CD4-positive, alpha-beta memory T cell (primary cell): ENCODE results near the gene IL22. TPM values are rescaled to one million over a fixed set of nuclear protein-coding genes. Genes with fewer than 3 reads are reported as not detected.
A peak's percentile ranks its signal among the peaks of the same experiment; 100 is the strongest.

Experiments
- CTCF ChIA-PET: fragments of 350-600 bp; sonication (Branson Sonifier 250); formaldehyde crosslinking; loops from one replicate; lab custom pipeline; 2021; ENCODE audit warnings: inconsistent platforms; ENCODE audit not compliant: partially characterized antibody; lab: Charles Lee
- POLR2A ChIA-PET: fragments of 350-600 bp; sonication (Branson Sonifier 250); formaldehyde crosslinking; loops from one replicate; lab custom pipeline; 2021; ENCODE audit not compliant: partially characterized antibody; lab: Charles Lee
- DNase-seq, 5 donors: peaks; one replicate each; pipeline versions ENCODE4 v3.0.0 to v3.0.0-alpha.2; 2020 to 2022; ENCODE audit warnings: mixed read lengths in 1 of 5
- H3K27ac ChIP-seq: one replicate; pipeline ENCODE4 v1.7.0; 2013; ENCODE audit warnings: low read depth, low read length
- H3K27me3 ChIP-seq: 2 replicates; pipeline ENCODE4 v1.7.0; 2013; ENCODE audit warnings: mild to moderate bottlenecking, low read length, moderate library complexity; ENCODE audit not compliant: insufficient read depth
- H3K36me3 ChIP-seq: 2 replicates; pipeline ENCODE4 v1.7.0; 2013; ENCODE audit warnings: mild to moderate bottlenecking, low read length, moderate library complexity; ENCODE audit not compliant: insufficient read depth
- H3K4me1 ChIP-seq: 2 replicates; pipeline ENCODE4 v1.7.0; 2013; ENCODE audit warnings: mild to moderate bottlenecking, low read length, moderate library complexity; ENCODE audit not compliant: insufficient read depth
- H3K4me3 ChIP-seq, 2 donors: one replicate each; pipeline ENCODE4 v1.7.0; 2013; ENCODE audit warnings: low read length in 2 of 2, mild to moderate bottlenecking in 1 of 2
- H3K9me3 ChIP-seq, 2 donors: one replicate each; pipeline ENCODE4 v1.7.0; 2013; ENCODE audit warnings: low read length in 2 of 2, control low read depth in 1 of 2; ENCODE audit not compliant: control insufficient read depth in 1 of 2
- H3K27ac Mint-ChIP-seq, 7 donors: one replicate each; pipeline ENCODE4 v1.8.0; 2020 to 2021; ENCODE audit warnings: mixed read lengths in 7 of 7, mild to moderate bottlenecking in 6 of 7, inconsistent platforms in 3 of 7, moderate library complexity in 3 of 7
- H3K27me3 Mint-ChIP-seq, 2 donors: one replicate each; pipeline ENCODE4 v1.8.0; 2020 to 2021; ENCODE audit warnings: mixed read lengths in 2 of 2
- H3K36me3 Mint-ChIP-seq, 2 donors: one replicate each; pipeline ENCODE4 v1.8.0; 2020 to 2021; ENCODE audit warnings: mixed read lengths in 2 of 2, inconsistent platforms in 1 of 2, mild to moderate bottlenecking in 1 of 2
- H3K4me1 Mint-ChIP-seq, 4 donors: one replicate each; pipeline ENCODE4 v1.8.0; 2020 to 2021; ENCODE audit warnings: mixed read lengths in 4 of 4, mild to moderate bottlenecking in 1 of 4
- H3K4me3 Mint-ChIP-seq, 8 donors: one replicate each; pipeline ENCODE4 v1.8.0; 2020 to 2021; ENCODE audit warnings: mixed read lengths in 8 of 8, mild to moderate bottlenecking in 7 of 8, moderate library complexity in 6 of 8, inconsistent platforms in 3 of 8
- H3K9me3 Mint-ChIP-seq, 8 donors: one replicate each; pipeline ENCODE4 v1.8.0; 2020 to 2021; ENCODE audit warnings: mixed read lengths in 8 of 8, mild to moderate bottlenecking in 5 of 8, inconsistent platforms in 3 of 8, moderate library complexity in 1 of 8
- intact Hi-C: fragments of 100-400 bp; cut with micrococcal nuclease; formaldehyde crosslinking; loops from one replicate; pipeline ENCODE4 v1.15.1; 2023
- polyA plus RNA-seq, 2 donors: library from polyadenylated mRNA; unstranded; fragments of 300-500 nt; fragmentation: Illumina TruSeq; gene quantifications; one replicate each; pipeline ENCODE4 v1.2.3, GENCODE V29; 2021
- total RNA-seq, 2 experiments: library from RNA; stranded (reverse); gene quantifications; one replicate each; pipeline ENCODE4 v1.2.3, GENCODE V29; 2021

The IL22 gene
- total and polyA plus RNA-seq, 4 experiments from 2014 or later = 0.67 TPM; not detected in 3

DNA sequence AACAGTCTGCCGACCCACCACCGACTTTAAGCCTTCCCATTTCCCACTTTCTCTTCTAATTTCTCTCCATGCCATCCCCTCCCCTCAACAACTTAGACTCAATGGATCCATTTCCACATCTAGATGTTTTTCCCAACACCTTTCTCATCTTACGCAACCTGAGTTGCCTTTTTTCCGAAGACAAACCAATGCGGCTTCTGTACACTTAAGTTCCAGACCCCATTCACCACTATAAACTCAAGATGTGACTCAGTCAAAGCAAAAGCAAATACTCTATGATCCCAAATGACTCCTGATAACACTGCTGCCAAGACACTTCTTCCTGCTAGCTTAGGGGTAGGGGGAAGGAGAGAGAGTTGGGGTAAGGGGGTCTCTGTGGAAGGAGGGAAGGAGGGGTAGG, 1.3 kb downstream of the IL22 start:
- Mint-ChIP-seq H3K4me3 (peak overlapping the region in 6 of 8 donors; percentile 22 to 70 (median 51)), H3K36me3 (no peaks in the 10 kb centered on the region), H3K4me1 (peaks cover 0 to 5% (median 4%) of the 10 kb centered on the region in 4 donors), H3K27me3 (peaks cover 4 to 5% of the 10 kb centered on the region in 2 donors), H3K9me3 (no peaks in the 10 kb centered on the region), H3K27ac (no peak overlapping the region)
- intact Hi-C loops = no loop called here
- no peak for DNase-seq
- Histone ChIP-seq H3K4me1 (no peaks in the 10 kb centered on the region), H3K4me3 (no peak overlapping the region), H3K27ac (no peak overlapping the region), H3K27me3 (no peaks in the 10 kb centered on the region), H3K36me3 (no peaks in the 10 kb centered on the region), H3K9me3 (no peaks in the 10 kb centered on the region)
- CTCF ChIA-PET = interaction anchor here (0.6 kb wide), 1 partner anchor 79 kb away, joined by 3 read pairs; no protein-coding TSS in a partner anchor
- POLR2A ChIA-PET = no interaction called here

DNA sequence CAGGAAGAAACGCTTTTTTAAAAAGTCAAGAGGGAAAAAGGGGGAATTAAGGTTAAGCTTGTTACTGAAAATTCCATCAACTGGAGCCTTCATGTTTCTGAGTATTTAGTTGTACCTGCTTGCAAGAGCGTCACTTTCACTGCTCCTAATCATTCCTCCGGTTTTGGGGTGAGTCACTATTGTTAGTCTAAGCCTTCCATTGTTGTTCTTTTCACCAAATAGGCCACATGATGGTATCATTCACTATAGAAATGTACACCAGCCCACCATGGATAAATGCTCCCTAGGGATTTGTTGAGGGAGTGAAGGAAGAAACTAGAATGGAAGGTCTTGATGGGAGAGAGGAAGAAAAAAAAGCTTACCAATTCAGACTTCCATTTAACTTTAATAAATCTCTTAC, 3.0 kb downstream of the IL22 start:
- Mint-ChIP-seq H3K27ac (no peak overlapping the region), H3K36me3 (no peaks in the 10 kb centered on the region), H3K27me3 (peaks cover 4 to 5% of the 10 kb centered on the region in 2 donors), H3K4me3 (no peak overlapping the region), H3K4me1 (peaks cover 0 to 5% (median 4%) of the 10 kb centered on the region in 4 donors), H3K9me3 (no peaks in the 10 kb centered on the region)
- no peaks in the 10 kb centered on the region for H3K27me3 ChIP-seq
- no peak for DNase-seq
- H3K4me3 ChIP-seq = no peak overlapping the region
- H3K36me3 ChIP-seq = no peaks in the 10 kb centered on the region
- H3K27ac ChIP-seq = no peak overlapping the region
- no peaks in the 10 kb centered on the region for H3K4me1 ChIP-seq
- intact Hi-C loops = no loop called here
- ChIA-PET CTCF (interaction anchor here (1.1 to 2.8 kb wide), 2 partner anchors 14 to 27 kb away, joined by 5 to 8 read pairs; no protein-coding TSS in a partner anchor), POLR2A (no interaction called here)
- no peaks in the 10 kb centered on the region for H3K9me3 ChIP-seq

DNA sequence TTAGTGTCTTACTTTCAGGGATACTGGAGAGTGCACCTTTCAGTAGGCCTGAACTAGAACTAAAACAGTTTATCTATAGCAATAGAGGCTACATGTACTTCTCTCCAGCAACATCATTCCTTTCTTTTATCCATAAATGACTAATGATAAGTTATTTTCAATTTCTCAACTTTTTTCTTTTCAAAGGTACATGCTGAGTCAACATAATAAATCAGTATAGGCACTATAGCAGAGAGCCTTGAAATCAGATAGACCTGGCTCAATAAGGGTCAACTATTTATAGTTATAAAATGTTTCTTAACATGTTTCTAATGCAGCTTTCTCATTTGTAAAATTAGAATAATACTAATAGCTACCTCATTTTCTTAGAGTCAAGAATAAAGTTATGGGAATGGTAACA, 5.6 kb downstream of the IL22 start:
- no peak for DNase-seq
- Mint-ChIP-seq H3K4me1 (peaks cover 0 to 5% (median 4%) of the 10 kb centered on the region in 4 donors), H3K4me3 (no peak overlapping the region), H3K27ac (no peak overlapping the region), H3K36me3 (no peaks in the 10 kb centered on the region), H3K27me3 (peaks cover 4% of the 10 kb centered on the region in 2 donors), H3K9me3 (no peaks in the 10 kb centered on the region)
- Histone ChIP-seq H3K4me1 (no peaks in the 10 kb centered on the region), H3K4me3 (no peak overlapping the region), H3K36me3 (no peaks in the 10 kb centered on the region), H3K9me3 (no peaks in the 10 kb centered on the region), H3K27me3 (no peaks in the 10 kb centered on the region), H3K27ac (no peak overlapping the region)
- intact Hi-C loops = no loop called here
- CTCF ChIA-PET = interaction anchor here (0.6 to 2.8 kb wide), 3 partner anchors 10 to 24 kb away, joined by 3 to 16 read pairs (median 8); no protein-coding TSS in a partner anchor
- POLR2A ChIA-PET = no interaction called here

DNA sequence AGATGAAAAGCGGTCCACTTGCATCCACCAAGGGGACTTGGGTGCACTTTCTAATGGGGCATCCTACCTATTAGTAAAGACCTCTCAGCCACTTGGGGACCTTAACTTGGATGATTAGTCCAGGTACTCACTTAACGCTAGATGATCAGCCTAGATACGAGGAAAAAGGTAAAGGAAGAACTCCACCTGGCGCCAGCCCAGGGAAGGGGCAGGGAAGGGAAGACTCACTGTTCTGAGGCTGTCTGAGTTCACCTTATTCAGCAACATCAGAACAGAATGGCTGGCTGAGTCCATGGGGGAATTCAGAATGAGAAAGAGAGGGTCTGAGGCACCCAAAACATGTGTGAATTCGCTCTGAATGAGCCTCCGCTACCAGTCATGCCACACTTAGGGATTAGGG, 7.1 kb downstream of the IL22 start:
- POLR2A ChIA-PET = no interaction called here
- Mint-ChIP-seq H3K4me1 (peaks cover 0 to 1% (median under 1%) of the 10 kb centered on the region in 4 donors), H3K36me3 (no peaks in the 10 kb centered on the region), H3K9me3 (no peaks in the 10 kb centered on the region), H3K4me3 (no peak overlapping the region), H3K27ac (peak overlapping the region in 1 of 7 donors; percentile 38), H3K27me3 (peaks cover 1 to 2% of the 10 kb centered on the region in 2 donors)
- Histone ChIP-seq H3K27me3 (no peaks in the 10 kb centered on the region), H3K4me1 (peaks cover 6% of the 10 kb centered on the region), H3K27ac (no peak overlapping the region), H3K9me3 (no peaks in the 10 kb centered on the region), H3K4me3 (no peak overlapping the region), H3K36me3 (no peaks in the 10 kb centered on the region)
- CTCF ChIA-PET = no interaction called here
- DNase-seq = no peak
- intact Hi-C loops = no loop called here

GRCh38 chr12:68245180-68246021, 8.0 kb downstream of the IL22 start:
- intact Hi-C loops = no loop called here
- H3K27ac Mint-ChIP-seq = no peak overlapping the region
- ChIA-PET CTCF (interaction anchor here (1.0 to 1.4 kb wide), 3 partner anchors 12 to 70 kb away, joined by 3 to 4 read pairs (median 4); no protein-coding TSS in a partner anchor), POLR2A (no interaction called here)
- H3K9me3 ChIP-seq = no peaks in the 10 kb centered on the region
- H3K4me3 Mint-ChIP-seq = no peak overlapping the region
- peaks cover 1 to 2% of the 10 kb centered on the region in 2 donors for H3K27me3 Mint-ChIP-seq
- H3K9me3 Mint-ChIP-seq = no peaks in the 10 kb centered on the region
- H3K36me3 Mint-ChIP-seq = no peaks in the 10 kb centered on the region
- H3K36me3 ChIP-seq = no peaks in the 10 kb centered on the region
- no peak overlapping the region for H3K27ac ChIP-seq
- H3K27me3 ChIP-seq = no peaks in the 10 kb centered on the region
- H3K4me3 ChIP-seq = no peak overlapping the region
- peaks cover 9 to 10% (median 9%) of the 10 kb centered on the region in 4 donors for H3K4me1 Mint-ChIP-seq
- DNase-seq = no peak
- peaks cover 15% of the 10 kb centered on the region for H3K4me1 ChIP-seq

DNA sequence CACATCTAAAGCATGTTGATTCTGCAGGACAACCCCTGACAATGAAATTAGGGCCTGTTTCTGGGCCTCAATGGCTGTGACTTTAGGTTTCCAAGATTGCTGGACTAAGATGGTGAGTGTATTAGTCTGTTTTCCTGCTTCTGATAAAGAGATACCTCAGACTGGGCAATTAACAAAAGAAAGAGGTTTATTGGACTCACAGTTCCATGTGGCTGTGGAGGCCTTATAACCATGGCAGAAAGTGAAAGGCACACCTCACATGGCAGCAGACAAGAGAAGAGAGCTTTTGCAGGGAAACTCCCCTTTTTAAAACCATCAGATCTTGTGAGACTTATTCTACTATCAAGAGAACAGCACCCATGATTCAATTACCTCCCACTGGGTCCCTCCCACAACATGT, 10.6 kb downstream of the IL22 start:
- no peak overlapping the region for H3K27ac Mint-ChIP-seq
- intact Hi-C loops = no loop called here
- POLR2A ChIA-PET = interaction anchor here (1.0 kb wide), 1 partner anchor 89 kb away, joined by 3 read pairs; no protein-coding TSS in a partner anchor
- no peak overlapping the region for H3K4me3 ChIP-seq
- no peak overlapping the region for H3K4me3 Mint-ChIP-seq
- no peaks in the 10 kb centered on the region for H3K36me3 Mint-ChIP-seq
- no peak overlapping the region for H3K27ac ChIP-seq
- no peaks in the 10 kb centered on the region for H3K27me3 ChIP-seq
- no peaks in the 10 kb centered on the region for H3K9me3 Mint-ChIP-seq
- H3K4me1 Mint-ChIP-seq = peaks cover 15 to 26% (median 20%) of the 10 kb centered on the region in 4 donors
- H3K9me3 ChIP-seq = no peaks in the 10 kb centered on the region
- no peaks in the 10 kb centered on the region for H3K36me3 ChIP-seq
- DNase-seq = no peak
- CTCF ChIA-PET = no interaction called here
- H3K27me3 Mint-ChIP-seq = no peaks in the 10 kb centered on the region
- H3K4me1 ChIP-seq = peaks cover 22% of the 10 kb centered on the region

GRCh38 chr12:68240975-68241374, 12.4 kb downstream of the IL22 start:
- ChIA-PET POLR2A (interaction anchor here (0.9 to 1.5 kb wide), 6 partner anchors 13 to 567 kb away, joined by 3 to 6 read pairs (median 4); partner anchors contain the start of genes IL26, MDM1 and MDM2), CTCF (interaction anchor here (0.9 to 2.6 kb wide), 6 partner anchors 9 to 83 kb away, joined by 3 to 20 read pairs (median 4); partner anchors contain the start of gene IL26)
- intact Hi-C loops = no loop called here
- H3K9me3 ChIP-seq = no peaks in the 10 kb centered on the region
- no peaks in the 10 kb centered on the region for H3K36me3 ChIP-seq
- peak in 4 of 5 donors; percentile 45 to 63 (median 52) for DNase-seq
- Mint-ChIP-seq H3K27ac (peak overlapping the region; percentile 74 to 96 (median 92)), H3K9me3 (no peaks in the 10 kb centered on the region), H3K4me1 (peaks cover 26 to 44% (median 35%) of the 10 kb centered on the region in 4 donors), H3K27me3 (no peaks in the 10 kb centered on the region), H3K36me3 (peaks cover 0 to 3% of the 10 kb centered on the region in 2 donors), H3K4me3 (peak overlapping the region; percentile 55 to 85 (median 76))
- peak overlapping the region; percentile 30 for H3K27ac ChIP-seq
- H3K4me3 ChIP-seq = peak overlapping the region; percentile 9 to 11
- H3K4me1 ChIP-seq = peaks cover 35% of the 10 kb centered on the region
- H3K27me3 ChIP-seq = no peaks in the 10 kb centered on the region
